Measurements from ENCODE around the gene ASCC3.
"Not testable (repeated sequence)": the region's sequence is repeated elsewhere in the genome, so short reads cannot be mapped to it uniquely, and the experiment has no call there.

The ASCC3 gene

DNA sequence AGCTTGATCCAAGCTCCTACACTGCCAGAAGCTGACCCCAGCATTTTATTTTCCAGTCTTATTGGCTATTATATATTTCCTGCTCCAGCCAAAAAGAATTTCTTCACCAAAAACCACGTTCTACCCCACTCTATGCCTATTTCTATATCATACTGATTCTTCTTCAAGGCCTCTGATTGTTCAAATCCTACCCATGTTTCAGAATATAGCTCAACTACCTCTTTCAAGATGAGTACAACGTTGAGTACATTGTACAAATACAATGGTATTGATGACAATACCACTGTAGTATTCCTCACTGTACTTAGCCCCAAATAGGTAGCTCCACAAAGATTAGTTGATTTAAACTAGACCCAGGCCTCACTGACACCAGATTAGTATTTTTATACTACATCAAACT is 31.0 kb downstream of the ASCC3 start:
- no peaks in the 10 kb centered on the region for H3K4me1 ChIP-seq (ENCODE audit: control insufficient read depth, insufficient read depth, low read length)
- H3K27ac ChIP-seq (ENCODE audit: low read length) = no peak overlapping the region
- H3K4me3 ChIP-seq (ENCODE audit: low read length) = no peak overlapping the region
- no peaks in the 10 kb centered on the region for H3K9me3 ChIP-seq (ENCODE audit: control insufficient read depth, insufficient read depth, low read length)
- no peak for DNase-seq (ENCODE audit: low read depth, low spot score)
- 100% methylated on average over 1 of the region's 2 CpGs for WGBS (ENCODE audit: insufficient coverage, insufficient read length)
- no peaks in the 10 kb centered on the region for H3K27me3 ChIP-seq (ENCODE audit: control insufficient read depth, insufficient read depth, low read length)
- no peaks in the 10 kb centered on the region for H3K36me3 ChIP-seq (ENCODE audit: control insufficient read depth, insufficient read depth, low read length)

DNA sequence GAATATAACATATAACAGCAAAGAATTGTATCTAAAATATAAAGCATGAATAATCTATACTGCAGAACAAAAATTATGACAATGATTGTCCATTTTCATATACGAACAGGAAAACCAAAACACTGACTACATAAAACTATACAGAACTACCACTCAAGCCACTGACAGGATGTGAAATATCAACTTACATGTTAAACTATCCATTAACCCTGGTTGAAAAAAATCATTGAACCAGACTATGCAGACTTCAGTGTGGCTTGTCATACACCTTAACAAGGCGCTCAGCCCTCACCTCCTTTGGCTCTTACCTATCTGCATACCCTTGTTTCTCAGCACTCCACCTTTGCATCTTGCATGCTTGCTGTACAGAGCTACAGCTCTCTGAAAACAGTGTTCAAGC is 34.9 kb downstream of the ASCC3 start:
- H3K36me3 ChIP-seq (ENCODE audit: control insufficient read depth, insufficient read depth, low read length) = no peaks in the 10 kb centered on the region
- no CpG with 5 or more reads among the region's 2 CpGs for WGBS (ENCODE audit: insufficient coverage, insufficient read length)
- H3K4me1 ChIP-seq (ENCODE audit: control insufficient read depth, insufficient read depth, low read length) = no peaks in the 10 kb centered on the region; the same call in 1 of the 2 replicates
- H3K27me3 ChIP-seq (ENCODE audit: control insufficient read depth, insufficient read depth, low read length) = no peaks in the 10 kb centered on the region
- H3K27ac ChIP-seq (ENCODE audit: low read length) = no peak overlapping the region
- H3K9me3 ChIP-seq (ENCODE audit: control insufficient read depth, insufficient read depth, low read length) = no peaks in the 10 kb centered on the region
- no peak for DNase-seq (ENCODE audit: low read depth, low spot score)
- no peak overlapping the region for H3K4me3 ChIP-seq (ENCODE audit: low read length)

DNA sequence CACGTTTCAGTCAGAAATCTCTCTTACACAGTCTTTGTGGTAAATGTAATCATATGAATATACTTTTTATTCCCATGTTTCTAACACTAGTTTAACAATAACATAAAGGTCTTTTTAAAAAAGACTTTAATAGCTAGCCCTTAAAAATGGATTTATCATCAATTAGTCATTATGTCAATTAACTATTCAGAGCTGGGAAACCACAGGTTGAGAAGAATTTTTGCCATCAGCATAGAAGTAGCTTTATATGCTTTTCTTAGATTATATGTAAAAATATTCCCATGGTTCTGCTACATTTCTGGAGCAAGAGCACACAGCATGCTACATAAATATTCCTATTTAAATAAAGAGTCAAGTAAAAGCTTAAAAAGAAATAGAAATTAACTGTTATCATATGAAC is 35.5 kb downstream of the ASCC3 start:
- WGBS (ENCODE audit: insufficient coverage, insufficient read length) = no CpG with 5 or more reads among the region's 1 CpG
- H3K9me3 ChIP-seq (ENCODE audit: control insufficient read depth, insufficient read depth, low read length) = no peaks in the 10 kb centered on the region
- H3K27me3 ChIP-seq (ENCODE audit: control insufficient read depth, insufficient read depth, low read length) = no peaks in the 10 kb centered on the region
- no peak overlapping the region for H3K4me3 ChIP-seq (ENCODE audit: low read length)
- no peak for DNase-seq (ENCODE audit: low read depth, low spot score)
- H3K36me3 ChIP-seq (ENCODE audit: control insufficient read depth, insufficient read depth, low read length) = no peaks in the 10 kb centered on the region
- no peaks in the 10 kb centered on the region; the same call in 1 of the 2 replicates for H3K4me1 ChIP-seq (ENCODE audit: control insufficient read depth, insufficient read depth, low read length)
- no peak overlapping the region for H3K27ac ChIP-seq (ENCODE audit: low read length)

DNA sequence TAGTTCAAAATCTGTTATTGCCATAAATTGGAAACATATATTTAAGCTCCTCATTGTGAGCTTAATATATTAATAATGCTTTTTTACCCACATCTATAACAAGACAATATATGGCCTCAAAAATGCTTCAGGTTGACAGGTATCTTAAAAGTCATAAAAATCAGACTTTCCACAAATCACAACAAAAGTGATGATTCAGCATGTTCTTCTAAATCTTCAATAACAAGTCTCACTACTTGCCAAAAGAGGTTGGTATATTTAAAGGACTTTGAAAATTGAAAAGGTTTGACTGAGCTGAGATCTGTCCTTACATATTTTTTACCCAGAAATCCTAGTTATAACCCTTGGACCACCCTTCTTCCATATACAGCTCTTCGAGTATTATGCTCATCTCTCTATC is 41.7 kb downstream of the ASCC3 start:
- Histone ChIP-seq H3K27ac (ENCODE audit: low read length) (no peak overlapping the region), H3K4me1 (ENCODE audit: control insufficient read depth, insufficient read depth, low read length) (no peaks in the 10 kb centered on the region; the same call in 1 of the 2 replicates), H3K9me3 (ENCODE audit: control insufficient read depth, insufficient read depth, low read length) (no peaks in the 10 kb centered on the region), H3K27me3 (ENCODE audit: control insufficient read depth, insufficient read depth, low read length) (no peaks in the 10 kb centered on the region), H3K4me3 (ENCODE audit: low read length) (no peak overlapping the region), H3K36me3 (ENCODE audit: control insufficient read depth, insufficient read depth, low read length) (no peaks in the 10 kb centered on the region)
- no CpG with 5 or more reads among the region's 1 CpG for WGBS (ENCODE audit: insufficient coverage, insufficient read length)
- DNase-seq (ENCODE audit: low read depth, low spot score) = no peak

DNA sequence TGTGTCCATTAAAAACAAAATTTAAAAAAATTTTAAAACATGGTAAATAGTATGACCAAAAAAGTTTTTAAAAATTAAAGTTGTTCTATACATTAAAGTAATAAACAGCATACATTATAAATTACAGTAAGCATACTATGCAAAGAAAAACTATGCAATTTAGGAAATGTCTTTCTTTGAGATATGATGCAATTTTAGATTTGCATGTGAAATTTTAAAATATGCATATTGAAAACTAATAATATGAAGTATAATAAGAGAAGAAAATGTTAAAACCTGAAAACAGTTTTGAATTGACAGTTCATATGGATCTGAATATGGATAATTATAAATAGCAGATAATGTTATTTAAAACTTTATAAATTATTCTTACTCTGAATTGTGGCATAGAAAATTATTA is 43.1 kb downstream of the ASCC3 start:
- no peaks in the 10 kb centered on the region; the same call in 1 of the 2 replicates for H3K4me1 ChIP-seq (ENCODE audit: control insufficient read depth, insufficient read depth, low read length)
- no peaks in the 10 kb centered on the region for H3K36me3 ChIP-seq (ENCODE audit: control insufficient read depth, insufficient read depth, low read length)
- H3K4me3 ChIP-seq (ENCODE audit: low read length) = no peak overlapping the region
- H3K27me3 ChIP-seq (ENCODE audit: control insufficient read depth, insufficient read depth, low read length) = no peaks in the 10 kb centered on the region
- no peak overlapping the region for H3K27ac ChIP-seq (ENCODE audit: low read length)
- no peaks in the 10 kb centered on the region for H3K9me3 ChIP-seq (ENCODE audit: control insufficient read depth, insufficient read depth, low read length)
- DNase-seq (ENCODE audit: low read depth, low spot score) = no peak

DNA sequence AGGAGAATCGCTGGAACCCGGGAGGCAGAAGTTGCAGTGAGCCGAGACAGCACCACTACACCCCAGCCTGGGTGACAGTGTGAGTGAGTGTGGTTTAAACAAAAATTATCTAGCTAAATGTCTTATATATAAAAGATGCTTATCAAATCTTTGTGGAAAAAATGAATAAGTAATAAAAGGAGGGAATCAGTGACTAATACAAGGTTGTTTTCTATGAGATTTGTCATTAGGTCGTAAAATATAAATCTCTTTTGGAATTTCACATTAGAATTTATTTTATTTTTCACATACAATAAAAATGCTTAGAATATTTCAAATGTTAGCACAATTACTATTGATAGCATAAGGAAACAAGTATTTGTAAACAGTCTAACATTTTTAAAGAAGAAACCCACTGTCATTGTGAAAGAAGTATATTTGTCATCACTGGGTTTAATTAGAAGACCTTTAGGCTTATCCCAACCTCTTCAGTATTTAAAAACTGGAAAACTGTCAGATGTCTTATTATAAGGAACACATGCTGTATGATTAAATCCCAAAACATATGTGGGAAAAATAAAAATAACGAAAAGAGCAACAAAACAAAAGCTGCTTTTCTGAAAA is 47.1 kb downstream of the ASCC3 start:
- no CpG with 5 or more reads among the region's 5 CpGs for WGBS (ENCODE audit: insufficient coverage, insufficient read length)
- no peak overlapping the region for H3K27ac ChIP-seq (ENCODE audit: low read length)
- H3K36me3 ChIP-seq (ENCODE audit: control insufficient read depth, insufficient read depth, low read length) = no peaks in the 10 kb centered on the region
- no peaks in the 10 kb centered on the region for H3K4me1 ChIP-seq (ENCODE audit: control insufficient read depth, insufficient read depth, low read length)
- DNase-seq (ENCODE audit: low read depth, low spot score) = no peak
- no peaks in the 10 kb centered on the region for H3K27me3 ChIP-seq (ENCODE audit: control insufficient read depth, insufficient read depth, low read length)
- no peak overlapping the region for H3K4me3 ChIP-seq (ENCODE audit: low read length)
- H3K9me3 ChIP-seq (ENCODE audit: control insufficient read depth, insufficient read depth, low read length) = no peaks in the 10 kb centered on the region

DNA sequence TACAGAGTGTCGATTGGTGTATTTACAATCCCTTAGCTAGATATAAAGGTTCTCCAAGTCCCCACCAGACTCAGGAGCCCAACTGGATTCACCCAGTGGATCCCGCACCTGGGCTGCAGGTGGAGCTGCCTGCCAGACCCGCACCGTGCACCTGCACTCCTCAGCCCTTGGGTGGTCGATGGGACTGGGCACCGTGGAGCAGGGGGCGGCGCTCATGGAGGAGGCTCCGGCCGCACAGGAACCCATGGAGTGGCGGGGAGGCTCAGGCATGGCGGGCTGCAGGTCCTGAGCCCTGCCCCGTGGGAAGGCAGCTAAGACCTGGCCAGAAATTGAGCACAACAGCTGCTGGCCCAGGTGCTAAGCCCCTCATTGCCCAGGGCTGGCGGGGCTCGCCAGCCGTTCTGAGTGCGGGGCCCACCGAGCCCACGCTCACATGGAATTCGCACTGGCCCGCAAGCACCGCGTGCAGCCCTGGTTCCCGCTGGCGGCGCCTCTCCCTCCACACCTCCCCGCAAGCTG is 52.0 kb downstream of the ASCC3 start:
- WGBS (ENCODE audit: insufficient coverage, insufficient read length) = no CpG with 5 or more reads among the region's 27 CpGs
- H3K4me3 ChIP-seq (ENCODE audit: low read length); H3K27ac ChIP-seq (ENCODE audit: low read length); DNase-seq (ENCODE audit: low read depth, low spot score); H3K27me3 ChIP-seq (ENCODE audit: control insufficient read depth, insufficient read depth, low read length); H3K36me3 ChIP-seq (ENCODE audit: control insufficient read depth, insufficient read depth, low read length); H3K9me3 ChIP-seq (ENCODE audit: control insufficient read depth, insufficient read depth, low read length); H3K4me1 ChIP-seq (ENCODE audit: control insufficient read depth, insufficient read depth, low read length): not testable (repeated sequence)

DNA sequence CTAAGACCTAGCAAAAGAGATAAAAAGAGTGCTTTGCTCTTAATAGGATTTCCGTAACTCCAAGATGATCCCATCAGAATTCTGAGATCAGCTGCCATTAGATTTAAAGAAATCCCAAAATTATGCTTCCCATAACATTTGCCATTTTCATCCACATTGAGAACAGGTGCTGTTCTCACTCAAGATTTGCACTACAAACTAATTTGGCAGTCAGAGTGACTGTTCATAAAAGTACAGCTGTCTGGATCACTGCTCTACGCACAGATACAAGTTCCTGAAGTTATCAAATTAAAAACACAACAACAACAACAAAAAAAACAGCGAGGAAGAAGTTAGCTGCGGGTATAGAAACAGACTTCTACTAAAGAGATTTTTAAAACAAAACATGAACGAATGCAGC is 58.1 kb downstream of the ASCC3 start:
- no peak for DNase-seq (ENCODE audit: low read depth, low spot score)
- Histone ChIP-seq H3K4me1 (ENCODE audit: control insufficient read depth, insufficient read depth, low read length) (peaks cover 1% of the 10 kb centered on the region), H3K9me3 (ENCODE audit: control insufficient read depth, insufficient read depth, low read length) (no peaks in the 10 kb centered on the region), H3K4me3 (ENCODE audit: low read length) (no peak overlapping the region), H3K27ac (ENCODE audit: low read length) (no peak overlapping the region), H3K36me3 (ENCODE audit: control insufficient read depth, insufficient read depth, low read length) (no peaks in the 10 kb centered on the region), H3K27me3 (ENCODE audit: control insufficient read depth, insufficient read depth, low read length) (no peaks in the 10 kb centered on the region)
- WGBS (ENCODE audit: insufficient coverage, insufficient read length) = no CpG with 5 or more reads among the region's 5 CpGs

DNA sequence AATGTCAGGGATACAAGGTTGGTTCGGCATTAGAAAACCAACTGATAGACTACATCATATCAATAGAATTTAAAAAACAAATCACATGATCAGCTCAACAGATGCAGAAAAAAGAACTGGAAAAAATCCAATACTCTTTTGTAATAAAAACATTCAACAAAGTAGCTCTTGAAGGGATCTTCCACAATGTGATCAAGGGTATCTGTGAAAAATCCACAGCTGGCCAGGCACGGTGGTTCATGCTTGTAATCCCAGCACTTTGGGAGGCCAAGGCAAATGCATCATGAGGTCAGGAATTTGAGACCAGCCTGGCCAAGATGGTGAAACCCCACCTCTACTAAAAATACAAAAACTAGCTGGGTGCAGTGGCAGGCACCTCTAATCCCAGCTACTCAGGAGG is 63.1 kb downstream of the ASCC3 start:
- Histone ChIP-seq H3K27ac (ENCODE audit: low read length) (no peak overlapping the region), H3K4me1 (ENCODE audit: control insufficient read depth, insufficient read depth, low read length) (peaks cover 1% of the 10 kb centered on the region), H3K4me3 (ENCODE audit: low read length) (no peak overlapping the region), H3K27me3 (ENCODE audit: control insufficient read depth, insufficient read depth, low read length) (no peaks in the 10 kb centered on the region), H3K9me3 (ENCODE audit: control insufficient read depth, insufficient read depth, low read length) (no peaks in the 10 kb centered on the region), H3K36me3 (ENCODE audit: control insufficient read depth, insufficient read depth, low read length) (no peaks in the 10 kb centered on the region)
- no CpG with 5 or more reads among the region's 2 CpGs for WGBS (ENCODE audit: insufficient coverage, insufficient read length)
- no peak for DNase-seq (ENCODE audit: low read depth, low spot score)

DNA sequence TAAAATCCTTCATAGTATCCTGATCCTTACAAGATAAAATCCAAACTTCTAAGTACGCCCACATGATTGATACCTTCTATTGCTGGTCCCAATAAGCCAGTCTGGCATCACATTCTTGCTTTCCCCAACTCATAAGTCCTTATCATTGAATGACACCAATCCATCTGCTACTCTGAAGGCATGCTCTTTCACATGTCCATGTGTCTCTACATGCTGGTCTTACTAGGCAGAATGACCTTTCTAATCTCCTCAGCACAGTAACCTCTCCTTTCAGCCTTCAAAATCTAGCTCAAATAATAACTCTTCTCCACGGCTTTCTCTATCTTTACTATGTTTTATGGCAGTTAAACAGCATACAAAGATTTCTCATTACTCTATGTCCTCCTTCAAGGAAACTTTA is 71.1 kb downstream of the ASCC3 start:
- Histone ChIP-seq H3K27me3 (ENCODE audit: control insufficient read depth, insufficient read depth, low read length) (no peaks in the 10 kb centered on the region), H3K4me1 (ENCODE audit: control insufficient read depth, insufficient read depth, low read length) (no peaks in the 10 kb centered on the region), H3K36me3 (ENCODE audit: control insufficient read depth, insufficient read depth, low read length) (no peaks in the 10 kb centered on the region), H3K27ac (ENCODE audit: low read length) (no peak overlapping the region), H3K9me3 (ENCODE audit: control insufficient read depth, insufficient read depth, low read length) (no peaks in the 10 kb centered on the region), H3K4me3 (ENCODE audit: low read length) (no peak overlapping the region)
- no peak for DNase-seq (ENCODE audit: low read depth, low spot score)
- no CpG with 5 or more reads among the region's 2 CpGs for WGBS (ENCODE audit: insufficient coverage, insufficient read length)

DNA sequence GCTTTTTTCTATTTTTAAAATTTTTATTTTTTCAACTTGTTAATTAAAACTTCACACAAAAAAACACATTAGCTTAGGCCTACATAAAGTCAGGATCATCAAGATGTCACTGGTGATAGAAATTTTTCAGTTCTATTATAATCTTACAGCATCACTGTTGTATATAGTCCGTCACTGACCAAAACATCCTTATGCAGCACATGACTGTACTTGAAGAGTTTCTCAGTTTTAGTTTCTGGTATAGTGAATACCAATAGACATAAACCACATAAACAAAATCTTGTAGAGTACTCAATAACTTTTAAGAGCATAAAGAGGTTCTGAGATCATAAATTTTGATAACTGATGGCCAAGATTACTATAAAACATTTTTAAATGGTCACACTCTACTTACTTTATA is 71.8 kb downstream of the ASCC3 start:
- Histone ChIP-seq H3K27me3 (ENCODE audit: control insufficient read depth, insufficient read depth, low read length) (no peaks in the 10 kb centered on the region), H3K36me3 (ENCODE audit: control insufficient read depth, insufficient read depth, low read length) (no peaks in the 10 kb centered on the region), H3K4me1 (ENCODE audit: control insufficient read depth, insufficient read depth, low read length) (no peaks in the 10 kb centered on the region), H3K9me3 (ENCODE audit: control insufficient read depth, insufficient read depth, low read length) (no peaks in the 10 kb centered on the region), H3K27ac (ENCODE audit: low read length) (no peak overlapping the region), H3K4me3 (ENCODE audit: low read length) (no peak overlapping the region)
- no peak for DNase-seq (ENCODE audit: low read depth, low spot score)
- no CpG with 5 or more reads among the region's 1 CpG for WGBS (ENCODE audit: insufficient coverage, insufficient read length)

Data from iPS DF 6.9 (cell line).